T-cell (primary cell): ENCODE measurements around the gene PCDHGA4. TPM values are rescaled to one million over a fixed set of nuclear protein-coding genes. Genes with fewer than 3 reads are reported as not detected.
A peak's percentile ranks its signal among the peaks of the same experiment; 100 is the strongest.
"Not testable (repeated sequence)": the region's sequence is repeated elsewhere in the genome, so short reads cannot be mapped to it uniquely, and the experiment has no call there.

Experiments used
- ATAC-seq, 4 experiments: fragments of 200-7000 bp in 3 of 4; fragments of 150-1000 bp in 1 of 4; cut with Tn5 transposase; replicated peaks in 1 of 4; 1 replicate in 3 of 4; 2 replicates in 1 of 4; pipeline ENCODE4 v1.10.0; 2021; ENCODE audit warnings: moderate library complexity in 3 of 4, mild to moderate bottlenecking in 2 of 4, moderate number of reproducible peaks in 1 of 4
- CTCF ChIA-PET, 2 donors: fragments of 300-600 bp; sonication (Branson Sonifier 250); formaldehyde crosslinking; loops; one replicate each; lab custom pipeline; 2022; ENCODE audit warnings: antibody characterized with exemption in 2 of 2; lab: Charles Lee
- POLR2A ChIA-PET, 2 donors: fragments of 300-600 bp; sonication (Branson Sonifier 250); formaldehyde crosslinking; loops; one replicate each; lab custom pipeline; 2022; ENCODE audit warnings: antibody characterized with exemption in 2 of 2; lab: Charles Lee
- DNase-seq, 35 experiments: peaks; one replicate each; pipeline versions ENCODE4 v3.0.0 to v3.0.0-alpha.2; 2013 to 2023
- H3K27ac ChIP-seq: one replicate; pipeline ENCODE4 v1.5.1; 2013; ENCODE audit warnings: low read length
- H3K27me3 ChIP-seq, 2 experiments: replicated peaks in 1 of 2; 1 replicate in 1 of 2; 2 replicates in 1 of 2; pipeline versions ENCODE4 v1.6.1 to v1.7.0; 2013; ENCODE audit warnings: low read length in 1 of 2, mixed read lengths in 1 of 2; ENCODE audit not compliant: control insufficient read depth in 2 of 2, insufficient read depth in 2 of 2; ENCODE audit errors: extremely low read depth in 1 of 2
- H3K36me3 ChIP-seq, 2 donors: 1 replicate in 1 of 2; 2 replicates in 1 of 2; pipeline versions ENCODE4 v1.6.1 to v1.7.0; 2013; ENCODE audit warnings: low read length in 1 of 2; ENCODE audit not compliant: control insufficient read depth in 2 of 2, insufficient read depth in 1 of 2; ENCODE audit errors: extremely low read depth in 1 of 2
- H3K4me1 ChIP-seq, 2 experiments: 1 replicate in 1 of 2; 2 replicates in 1 of 2; pipeline versions ENCODE4 v1.6.1 to v1.7.0; 2013; ENCODE audit warnings: low read length in 2 of 2, mixed read lengths in 1 of 2; ENCODE audit not compliant: insufficient read depth in 2 of 2, control insufficient read depth in 1 of 2; ENCODE audit errors: extremely low read depth in 1 of 2
- H3K4me3 ChIP-seq, 2 donors: 1 replicate in 1 of 2; 2 replicates in 1 of 2; pipeline versions ENCODE4 v1.5.1 to v1.7.0; 2013; ENCODE audit warnings: mild to moderate bottlenecking in 2 of 2, low read length in 1 of 2, moderate library complexity in 1 of 2; ENCODE audit not compliant: control insufficient read depth in 1 of 2; ENCODE audit errors: extremely low read depth in 1 of 2
- H3K9me3 ChIP-seq: 2 replicates; pipeline ENCODE4 v1.7.0; 2013
- H3K27ac Mint-ChIP-seq, 2 donors: one replicate each; pipeline ENCODE4 v1.8.0; 2020 to 2021; ENCODE audit warnings: mild to moderate bottlenecking in 2 of 2, mixed read lengths in 2 of 2
- H3K27me3 Mint-ChIP-seq, 2 donors: one replicate each; pipeline ENCODE4 v1.8.0; 2021 to 2022; ENCODE audit warnings: mixed read lengths in 2 of 2
- H3K36me3 Mint-ChIP-seq: one replicate; pipeline ENCODE4 v1.8.0; 2021; ENCODE audit warnings: mixed read lengths
- H3K4me1 Mint-ChIP-seq, 3 donors: one replicate each; pipeline ENCODE4 v1.8.0; 2020 to 2022; ENCODE audit warnings: mixed read lengths in 3 of 3, mild to moderate bottlenecking in 1 of 3
- H3K4me3 Mint-ChIP-seq, 3 donors: one replicate each; pipeline ENCODE4 v1.8.0; 2020 to 2022; ENCODE audit warnings: mild to moderate bottlenecking in 3 of 3, mixed read lengths in 3 of 3, moderate library complexity in 3 of 3
- H3K9me3 Mint-ChIP-seq, 3 donors: one replicate each; pipeline ENCODE4 v1.8.0; 2020 to 2022; ENCODE audit warnings: mixed read lengths in 3 of 3
- WGBS: methylation state at CpG from one replicate; pipeline ENCODE4 v1.1.5; 2013; ENCODE audit warnings: missing lambda C conversion rate; ENCODE audit not compliant: insufficient coverage; 5-methylcytosine and 5-hydroxymethylcytosine counted together
- total RNA-seq, 35 experiments: library from RNA in 6 of 35; stranded (reverse) in 6 of 35; fragments of 120-200 nt in 1 of 35; gene quantifications; one replicate each; pipeline versions ENCODE4 v1.2.1 to v1.2.4 and lab custom pipeline; 2013 to 2026

The PCDHGA4 gene
- under 1 TPM in 4 of 5 donors, not detected in 1; 0.18 to 0.37 (median 0.28) TPM for total RNA-seq
- total RNA-seq (2013), result 0.31 TPM
- 0 to 0.68 (median 0.09) reads per million in 29 experiments for total RNA-seq (lab: John Stamatoyannopoulos, UW)

- peak within 1 kb of the TSS; percentile 13 to 49 for H3K4me3 ChIP-seq
- no peak within 1 kb of the TSS for H3K27ac ChIP-seq
- Mint-ChIP-seq H3K36me3 (peaks cover 6% of the 10 kb centered on the region), H3K9me3 (peaks cover 19 to 33% (median 30%) of the 10 kb centered on the region in 3 donors), H3K27me3 (peaks cover 69 to 81% of the 10 kb centered on the region in 2 donors), H3K4me3 (peak within 1 kb of the TSS in 2 of 3 donors; percentile 47 to 49), H3K4me1 (peaks cover 0 to 5% (median 4%) of the 10 kb centered on the region in 3 donors), H3K27ac (no peak within 1 kb of the TSS)
- H3K9me3 ChIP-seq, result no peaks in the 10 kb centered on the region
- ChIA-PET POLR2A (interaction anchor here (1.0 to 1.2 kb wide), 3 partner anchors 11 to 24 kb away, joined by 3 to 5 read pairs (median 3); partner anchors contain the start of genes PCDHGA1 (in 1 of the 2) and PCDHGB3 (in 1 of the 2)), CTCF (interaction anchor here in 1 of 2 donors (1.0 kb wide), 2 partner anchors 25 to 209 kb away, joined by 3 to 8 read pairs; partner anchors contain the start of gene PCDHGA1)
- ATAC-seq (no peak), DNase-seq (peak in 1 of 35 experiments; percentile 27)
- 22% methylated on average over 29 of the region's 29 CpGs for WGBS
- peaks cover 0 to 7% of the 10 kb centered on the region in 2 experiments for H3K4me1 ChIP-seq
- no peaks in the 10 kb centered on the region for H3K36me3 ChIP-seq
- H3K27me3 ChIP-seq, result peaks cover 7 to 52% of the 10 kb centered on the region in 2 experiments
Measured at GRCh38 chr5:141354900-141355469, at the start of gene PCDHGA4. Gene PCDHGA4, plus strand, starts transcription at chr5:141355021. Its CDS starts 87 bp downstream, at chr5:141355108.

GRCh38 chr5:141306630-141307029 is 48.2 kb upstream of the PCDHGA4 start:
- H3K27ac Mint-ChIP-seq, result no peak overlapping the region
- ChIA-PET CTCF (no interaction called here), POLR2A (no interaction called here)
- no peaks in the 10 kb centered on the region for H3K27me3 Mint-ChIP-seq
- H3K36me3 Mint-ChIP-seq, result peaks cover 45% of the 10 kb centered on the region
- H3K9me3 Mint-ChIP-seq, result peaks cover 17 to 64% (median 42%) of the 10 kb centered on the region in 3 donors
- H3K4me3 Mint-ChIP-seq, result no peak overlapping the region
- Histone ChIP-seq H3K9me3 (peaks cover 8% of the 10 kb centered on the region), H3K4me1 (no peaks in the 10 kb centered on the region), H3K27me3 (no peaks in the 10 kb centered on the region), H3K36me3 (peaks cover 0 to 2% of the 10 kb centered on the region in 2 donors), H3K4me3 (no peak overlapping the region), H3K27ac (no peak overlapping the region)
- H3K4me1 Mint-ChIP-seq, result no peaks in the 10 kb centered on the region
- ATAC-seq (no peak), DNase-seq (no peak)
- no CpG with 5 or more reads among the region's 1 CpG for WGBS

- Histone ChIP-seq H3K4me1 (no peaks in the 10 kb centered on the region), H3K36me3 (peaks cover under 1 to 2% of the 10 kb centered on the region in 2 donors), H3K4me3 (no peak overlapping the region), H3K27me3 (no peaks in the 10 kb centered on the region), H3K27ac (no peak overlapping the region), H3K9me3 (peaks cover 24% of the 10 kb centered on the region)
- Mint-ChIP-seq H3K27me3 (no peaks in the 10 kb centered on the region), H3K36me3 (peaks cover 62% of the 10 kb centered on the region), H3K4me3 (no peak overlapping the region), H3K4me1 (peaks cover 9 to 12% (median 11%) of the 10 kb centered on the region in 3 donors), H3K9me3 (peaks cover 23 to 64% (median 61%) of the 10 kb centered on the region in 3 donors), H3K27ac (no peak overlapping the region)
- ChIA-PET POLR2A (no interaction called here), CTCF (no interaction called here)
- no peak for ATAC-seq
- no peak for DNase-seq
Measured at GRCh38 chr5:141313711-141314110, 41.1 kb upstream of the PCDHGA4 start.

- peaks cover 31 to 38% (median 35%) of the 10 kb centered on the region in 3 donors for H3K4me1 Mint-ChIP-seq
- Histone ChIP-seq H3K4me1 (peaks cover 2 to 19% of the 10 kb centered on the region in 2 experiments), H3K9me3 (peaks cover 33% of the 10 kb centered on the region), H3K36me3 (peaks cover 4 to 11% of the 10 kb centered on the region in 2 donors)
- H3K27me3 ChIP-seq, H3K27ac ChIP-seq, H3K27ac Mint-ChIP-seq, H3K4me3 Mint-ChIP-seq, H3K27me3 Mint-ChIP-seq, POLR2A ChIA-PET, ATAC-seq, DNase-seq, H3K4me3 ChIP-seq: not testable (repeated sequence)
- peaks cover 29 to 61% (median 58%) of the 10 kb centered on the region in 3 donors for H3K9me3 Mint-ChIP-seq
- CTCF ChIA-PET, result interaction anchor here (0.7 to 1.4 kb wide), 2 partner anchors 75 to 289 kb away, joined by 3 read pairs; no protein-coding TSS in a partner anchor
- 100% methylated on average over 1 of the region's 4 CpGs for WGBS
- H3K36me3 Mint-ChIP-seq, result peaks cover 70% of the 10 kb centered on the region
Measured at GRCh38 chr5:141316963-141317362, 37.9 kb upstream of the PCDHGA4 start.

- Mint-ChIP-seq H3K36me3 (peaks cover 58% of the 10 kb centered on the region), H3K27ac (no peak overlapping the region), H3K4me1 (peaks cover 31 to 37% (median 35%) of the 10 kb centered on the region in 3 donors), H3K4me3 (peak overlapping the region; percentile 52 to 99 (median 97)), H3K27me3 (peaks cover 0 to 2% of the 10 kb centered on the region in 2 donors), H3K9me3 (peaks cover 29 to 49% (median 45%) of the 10 kb centered on the region in 3 donors)
- ChIA-PET POLR2A (interaction anchor here in 1 of 2 donors (1.3 kb wide), 1 partner anchor 193 kb away, joined by 4 read pairs; no protein-coding TSS in a partner anchor), CTCF (interaction anchor here (0.5 to 4.8 kb wide), 11 partner anchors 11 to 570 kb away, joined by 3 to 53 read pairs (median 9); partner anchors contain the start of gene PCDHGA1 (in 1 of the 2))
- WGBS, result 100% methylated on average over 2 of the region's 6 CpGs
- H3K4me3 ChIP-seq, result peak overlapping the region in 1 of 2 donors; percentile 98
- no peak for ATAC-seq
- H3K27me3 ChIP-seq, result no peaks in the 10 kb centered on the region
- H3K27ac ChIP-seq, result no peak overlapping the region
- peaks cover 29% of the 10 kb centered on the region for H3K9me3 ChIP-seq
- DNase-seq, result no peak
- peaks cover 4 to 11% of the 10 kb centered on the region in 2 donors for H3K36me3 ChIP-seq
- H3K4me1 ChIP-seq, result peaks cover 2 to 19% of the 10 kb centered on the region in 2 experiments
Measured at GRCh38 chr5:141319202-141319601, 35.6 kb upstream of the PCDHGA4 start.

- WGBS, result 97% methylated on average over 3 of the region's 5 CpGs
- Histone ChIP-seq H3K36me3 (peaks cover 4 to 11% of the 10 kb centered on the region in 2 donors), H3K27ac (peak overlapping the region; percentile 98), H3K4me1 (peaks cover 2 to 19% of the 10 kb centered on the region in 2 experiments), H3K27me3 (no peaks in the 10 kb centered on the region), H3K9me3 (peaks cover 31% of the 10 kb centered on the region), H3K4me3 (peak overlapping the region; percentile 90 to 98)
- Mint-ChIP-seq H3K36me3 (peaks cover 56% of the 10 kb centered on the region), H3K27ac (no peak overlapping the region), H3K27me3 (peaks cover 1 to 2% of the 10 kb centered on the region in 2 donors), H3K4me3 (peak overlapping the region; percentile 97 to 99 (median 99)), H3K4me1 (peaks cover 31 to 36% (median 35%) of the 10 kb centered on the region in 3 donors), H3K9me3 (peaks cover 26 to 46% (median 43%) of the 10 kb centered on the region in 3 donors)
- DNase-seq (no peak), ATAC-seq (no peak)
- CTCF ChIA-PET, result interaction anchor here (0.5 to 4.8 kb wide), 29 partner anchors 10 to 604 kb away, joined by 3 to 53 read pairs (median 4); partner anchors contain the start of genes DELE1 (in 1 of the 2), HDAC3 (in 1 of the 2), PCDHB14 (in 1 of the 2) and PCDHGA1 (in 1 of the 2)
- POLR2A ChIA-PET, result interaction anchor here (0.6 to 2.0 kb wide), 8 partner anchors 10 to 1017 kb away, joined by 3 to 12 read pairs (median 4); partner anchors contain the start of gene PCDHGA1 (in 1 of the 2)
Measured at GRCh38 chr5:141319699-141320098, 35.1 kb upstream of the PCDHGA4 start.
